Measurements from ENCODE around the gene RIPK3.

- TF ChIP-seq ARNTL (CRISPR knock-in tag; IDR thresholded peaks at IDR 0.05; ENCODE audit: borderline replicate concordance, low read depth) (no peak), TOX (CRISPR knock-in tag; IDR thresholded peaks at IDR 0.05; ENCODE audit: borderline replicate concordance) (no peak), CSDC2 (CRISPR knock-in tag; IDR thresholded peaks at IDR 0.05) (no peak), SNAI2 (CRISPR knock-in tag; IDR thresholded peaks at IDR 0.05) (no peak), ZC3H10 (CRISPR knock-in tag; IDR thresholded peaks at IDR 0.05) (no peak), POU6F1 (CRISPR knock-in tag; IDR thresholded peaks at IDR 0.05; ENCODE audit: borderline replicate concordance, low read depth) (no peak), ISL1 (CRISPR knock-in tag; IDR thresholded peaks at IDR 0.05) (no peak), RARB (CRISPR knock-in tag; IDR thresholded peaks at IDR 0.05) (no peak), BACH2 (CRISPR knock-in tag; IDR thresholded peaks at IDR 0.05; ENCODE audit: borderline replicate concordance) (no peak), CREB5 (CRISPR knock-in tag; IDR thresholded peaks at IDR 0.05; ENCODE audit: low read depth) (no peak), ZFP30 (CRISPR knock-in tag; IDR thresholded peaks at IDR 0.05) (no peak), TCF4 (CRISPR knock-in tag; IDR thresholded peaks at IDR 0.05; ENCODE audit: borderline replicate concordance) (no peak)
These were observed 2.5 kb downstream of the RIPK3 start for GRCh38 chr14:24337144-24337823.
